Activated CD4-positive, CD25-positive, alpha-beta regulatory T cell treated with anti-CD3 and anti-CD28 coated beads, Interleukin-2, amount 50 U/mL, for 72 hours (primary cell): ENCODE results near the gene ADAP2.
"Not testable (repeated sequence)": the region's sequence is repeated elsewhere in the genome, so short reads cannot be mapped to it uniquely, and the experiment has no call there.

Source experiments
- DNase-seq: peaks from one replicate; pipeline ENCODE4 v3.0.0; 2021

The ADAP2 gene

GRCh38 chr17:30930495-30930894 lies 8.8 kb downstream of the ADAP2 start:
- no peak for DNase-seq

GRCh38 chr17:30931582-30931981 lies 9.8 kb downstream of the ADAP2 start:
- DNase-seq = not testable (repeated sequence)

- no peak for DNase-seq
These were observed 12.2 kb downstream of the ADAP2 start for GRCh38 chr17:30933966-30934365.

DNA sequence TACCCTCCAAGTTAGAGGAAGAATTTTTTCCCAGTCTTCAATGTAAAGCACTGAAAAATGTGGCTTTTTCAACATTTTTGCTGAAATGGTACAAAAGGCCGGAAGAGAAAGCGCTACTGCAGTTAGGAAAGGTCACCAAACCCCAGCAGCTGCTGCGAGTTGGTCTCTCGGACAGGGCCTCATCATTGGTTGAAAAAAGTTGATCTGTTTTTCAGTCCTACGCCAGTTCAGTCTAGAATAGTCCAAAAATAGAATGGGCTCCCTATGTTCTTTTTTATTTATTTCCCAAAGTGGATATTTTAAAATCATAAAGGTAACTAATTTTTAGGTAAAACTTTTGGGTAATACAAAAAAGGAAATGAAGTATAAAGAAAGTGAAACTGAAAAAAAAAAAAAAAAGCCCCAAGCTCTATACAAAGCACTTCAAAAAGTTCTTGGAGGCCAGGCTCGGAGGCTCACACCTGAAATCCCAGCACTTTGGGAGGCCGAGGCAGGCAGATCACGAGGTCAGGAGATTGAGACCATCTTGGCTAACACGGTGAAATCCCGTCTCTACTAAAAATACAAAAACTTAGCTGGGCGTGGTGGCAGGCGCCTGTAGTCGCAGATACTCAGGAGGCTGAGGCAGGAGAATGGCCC lies 17.4 kb downstream of the ADAP2 start:
- DNase-seq = peak; percentile 36

GRCh38 chr17:30942308-30943079 lies 20.7 kb downstream of the ADAP2 start:
- DNase-seq = no peak

GRCh38 chr17:30947796-30948195 lies 26.1 kb downstream of the ADAP2 start:
- DNase-seq = no peak

GRCh38 chr17:30950189-30950588 lies 28.4 kb downstream of the ADAP2 start:
- DNase-seq = no peak

GRCh38 chr17:30950669-30951399 lies 29.1 kb downstream of the ADAP2 start:
- no peak for DNase-seq

DNA sequence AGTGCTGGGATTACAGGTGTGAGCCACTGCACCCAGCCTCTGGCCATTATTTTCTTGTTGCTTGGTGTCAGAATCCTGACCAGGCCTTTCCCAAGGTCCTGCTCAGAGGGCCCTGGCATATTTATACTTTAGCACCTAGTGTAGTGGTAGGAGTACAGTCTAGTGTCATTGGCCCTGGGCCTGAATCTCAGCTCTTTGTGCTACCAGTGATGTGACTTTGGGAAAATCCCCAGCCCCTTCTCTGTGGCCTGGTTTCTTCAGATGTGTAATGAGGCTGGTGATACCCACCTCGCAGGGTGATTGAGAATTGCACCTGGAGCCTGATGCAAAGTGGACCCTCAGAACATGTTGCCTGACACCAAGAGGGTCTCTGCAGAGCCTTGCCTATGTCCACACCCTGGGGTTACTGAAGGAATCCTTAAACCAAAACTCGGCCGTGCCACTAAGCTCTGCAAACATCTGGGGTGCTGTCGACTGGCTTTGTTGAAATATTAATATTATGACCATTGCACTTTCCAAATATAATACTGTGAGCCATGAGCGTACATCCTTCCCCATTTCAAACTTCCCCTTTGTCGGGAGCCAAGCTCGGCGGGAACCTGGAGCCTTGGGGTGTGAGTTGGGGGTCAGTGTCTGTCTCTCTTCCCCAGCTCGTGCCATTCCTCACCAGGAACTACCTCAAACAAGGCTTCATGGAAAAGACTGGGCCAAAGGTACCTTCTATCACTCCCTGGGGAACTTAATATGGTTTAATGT lies 31.1 kb downstream of the ADAP2 start:
- DNase-seq = no peak

DNA sequence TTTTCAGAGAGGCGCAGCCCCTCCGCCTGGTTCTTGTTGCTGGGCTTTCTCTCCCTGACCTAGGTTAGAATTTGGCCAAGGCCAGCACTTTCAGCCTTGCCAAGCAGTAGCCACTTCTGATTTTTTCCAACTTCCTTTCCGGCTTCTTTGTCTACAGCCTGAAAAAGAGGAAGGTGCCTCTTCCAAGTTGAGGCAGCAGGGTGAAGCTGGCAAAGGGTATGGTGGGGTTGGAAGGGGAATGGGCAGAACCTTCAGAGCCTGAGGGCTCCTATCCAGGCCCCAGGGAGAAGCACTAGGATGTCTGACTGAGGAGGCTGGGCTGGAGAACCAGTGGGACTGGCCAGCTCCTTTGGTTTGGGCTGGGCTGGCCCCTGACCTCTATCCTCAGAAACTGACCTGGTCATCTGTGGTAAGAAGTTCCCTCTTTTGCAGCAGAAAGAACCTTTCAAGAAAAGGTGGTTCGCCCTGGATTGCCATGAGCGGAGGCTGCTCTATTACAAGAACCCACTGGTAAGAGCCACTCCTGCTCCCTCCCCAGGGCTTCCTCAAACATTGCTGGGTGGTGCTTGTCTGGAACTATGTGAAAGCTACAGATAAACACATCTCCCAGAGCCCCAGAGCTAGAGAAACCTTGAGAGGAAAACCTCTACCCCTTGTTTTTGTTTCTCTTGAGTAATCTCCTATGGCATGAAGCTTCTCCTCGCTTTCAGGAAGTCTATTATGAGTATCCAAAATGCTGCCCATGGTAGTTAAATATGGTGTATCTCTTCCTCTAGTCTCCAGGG lies 32.5 kb downstream of the ADAP2 start:
- DNase-seq = no peak

DNA sequence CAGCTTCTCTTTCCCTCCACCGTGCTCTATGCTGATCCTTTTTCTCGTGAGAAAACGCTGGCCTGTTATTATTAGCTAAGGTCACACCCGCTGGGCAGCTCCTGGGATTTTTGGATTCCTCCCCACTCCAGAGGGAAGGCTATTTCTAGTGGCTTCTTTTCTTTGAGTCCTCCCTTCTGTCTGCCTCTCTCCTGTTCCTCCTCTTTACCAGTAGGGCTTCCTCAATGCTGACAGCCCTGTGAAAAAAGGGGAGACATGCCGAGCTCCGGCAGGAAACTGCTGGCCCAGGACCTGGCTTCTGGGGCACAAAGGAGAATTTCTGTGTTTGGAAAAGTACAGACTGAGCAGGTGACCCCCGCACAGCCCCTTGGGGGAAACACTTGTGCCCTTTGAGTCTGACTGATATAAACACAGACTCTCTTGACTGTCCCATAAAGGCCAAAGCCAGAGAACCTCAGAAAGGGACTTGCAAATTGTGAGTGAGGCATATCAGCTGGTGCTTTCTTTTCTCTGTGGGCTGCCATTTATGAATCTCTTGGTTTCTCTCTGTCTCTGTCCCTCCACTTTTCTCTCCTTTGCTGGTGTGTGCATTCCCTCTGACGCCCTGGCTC lies 35.1 kb downstream of the ADAP2 start:
- DNase-seq = no peak

GRCh38 chr17:30957741-30958140 lies 36.0 kb downstream of the ADAP2 start:
- DNase-seq = no peak

- DNase-seq = no peak
These were observed 36.4 kb downstream of the ADAP2 start for GRCh38 chr17:30958187-30958586.

DNA sequence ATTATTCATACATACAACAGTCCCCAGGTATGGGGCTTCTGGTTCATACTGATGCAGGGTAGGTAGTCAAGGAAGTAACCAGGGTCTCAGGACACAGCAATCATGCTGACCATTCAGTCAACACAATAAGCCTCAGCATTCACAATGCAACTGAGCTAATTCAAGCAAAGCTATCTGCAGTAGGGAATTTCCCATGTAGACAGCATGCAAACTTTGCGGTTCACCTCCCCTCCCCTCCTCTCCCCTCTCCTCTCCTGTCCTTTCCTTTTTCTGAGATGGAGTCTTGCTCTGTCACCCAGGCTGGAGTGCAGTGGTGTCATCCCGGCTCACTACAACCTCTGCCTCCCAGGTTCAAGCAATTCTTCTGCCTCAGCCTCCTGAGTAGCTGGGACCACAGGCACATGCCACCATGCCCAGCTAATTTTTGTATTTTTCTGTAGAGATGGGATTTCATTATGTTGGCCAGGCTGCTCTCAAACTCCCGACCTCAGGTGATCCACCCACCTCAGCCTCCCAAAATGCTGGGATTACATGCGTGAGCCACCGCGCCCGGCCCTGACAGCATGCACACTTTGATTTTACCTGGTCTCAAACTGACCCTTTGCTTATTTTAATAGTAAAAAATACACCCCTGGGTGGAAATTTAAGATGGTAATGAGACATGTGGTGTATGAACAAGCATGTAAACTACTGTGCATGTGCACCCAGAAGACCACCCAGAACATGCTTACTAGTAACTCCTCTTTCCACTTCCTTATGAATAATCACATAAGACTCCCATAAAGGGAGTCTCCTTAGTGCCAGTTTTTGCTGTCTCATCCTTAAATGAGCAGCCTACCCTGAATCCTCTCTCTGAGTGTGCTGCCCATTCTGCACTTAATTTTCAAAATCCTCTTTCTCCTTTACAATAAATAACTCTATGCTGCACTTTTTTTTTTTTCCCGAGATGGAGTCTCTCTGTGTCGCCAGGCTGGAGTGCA lies 39.8 kb downstream of the ADAP2 start:
- no peak for DNase-seq

GRCh38 chr17:30964312-30964711 lies 42.6 kb downstream of the ADAP2 start:
- not testable (repeated sequence) for DNase-seq

GRCh38 chr17:30964876-30965275 lies 43.1 kb downstream of the ADAP2 start:
- DNase-seq = no peak

DNA sequence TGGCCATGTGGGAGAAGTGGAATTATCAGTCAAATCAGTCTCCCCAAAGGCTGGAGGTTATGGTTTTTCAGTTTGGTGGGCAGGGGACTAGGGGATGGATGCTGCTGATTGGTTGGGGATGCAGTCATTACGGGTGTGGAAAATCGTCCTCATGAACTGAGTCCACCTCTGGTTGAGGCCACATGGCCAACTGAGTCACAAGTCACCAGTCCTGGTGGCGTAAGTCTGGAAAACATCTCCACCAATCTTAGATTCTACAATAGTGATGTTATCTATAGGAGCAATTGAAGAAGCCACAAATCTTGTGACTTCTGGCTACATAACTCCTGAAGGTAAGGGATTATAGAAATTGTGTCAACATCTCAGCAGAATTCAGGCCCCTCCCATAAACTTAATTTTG lies 43.9 kb downstream of the ADAP2 start:
- no peak for DNase-seq

DNA sequence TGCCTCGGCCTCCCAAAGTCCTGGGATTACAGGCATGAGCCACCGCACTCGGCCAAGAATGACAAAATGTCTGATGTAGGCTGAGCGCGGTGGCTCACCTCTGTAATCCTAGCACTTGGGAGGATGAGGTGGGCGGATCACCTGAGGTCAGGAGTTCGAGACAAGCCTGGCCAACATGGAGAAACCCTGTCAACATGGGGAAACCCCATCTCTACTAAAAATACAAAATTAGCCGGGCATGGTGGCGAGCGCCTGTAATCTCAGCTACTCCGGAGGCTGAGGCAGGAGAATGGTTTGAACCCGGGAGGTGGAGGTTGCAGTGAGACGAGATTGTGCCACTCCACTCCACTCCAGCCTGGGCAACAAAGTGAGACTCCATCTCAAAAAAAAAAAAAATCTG lies 46.2 kb downstream of the ADAP2 start:
- DNase-seq = not testable (repeated sequence)

DNA sequence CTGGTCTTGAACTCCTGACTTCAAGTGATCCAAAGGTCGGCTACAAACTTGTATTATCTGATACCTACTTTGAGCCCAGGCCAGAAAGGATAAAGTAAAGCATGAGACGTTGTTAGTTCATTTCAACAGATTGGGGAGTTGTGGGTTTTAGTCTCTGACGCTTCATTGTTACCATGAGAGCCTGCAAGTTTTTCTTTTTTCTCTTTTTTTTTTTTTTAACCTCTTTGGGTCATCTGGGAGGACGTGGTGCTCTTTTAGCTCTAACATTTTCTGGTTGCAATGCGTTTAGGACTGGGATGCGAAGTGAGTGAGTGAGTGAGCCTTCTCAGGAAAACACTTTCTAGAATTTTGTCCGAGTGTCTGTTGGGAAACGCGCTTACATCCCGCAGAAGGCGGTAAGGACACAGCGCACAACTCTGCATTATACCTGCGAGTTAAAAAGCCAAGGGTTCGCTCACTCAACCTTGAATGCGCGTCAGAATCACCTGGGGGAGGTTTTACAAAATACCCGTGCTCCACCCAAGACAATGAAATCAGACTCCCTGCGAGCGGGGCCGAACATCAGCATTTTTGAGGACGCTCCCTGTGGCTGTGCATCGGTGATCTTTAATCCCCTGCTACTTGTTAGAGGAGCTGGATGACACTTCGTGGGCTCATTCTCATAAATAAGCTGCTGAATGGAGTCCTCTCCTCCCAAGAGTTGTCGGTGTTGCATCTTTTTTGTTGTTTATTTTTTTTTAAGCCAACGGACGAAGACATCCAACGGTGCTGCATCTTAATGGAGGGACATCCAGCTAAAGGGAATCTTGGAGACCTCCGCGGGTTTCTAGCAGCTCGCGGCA lies 48.5 kb downstream of the ADAP2 start:
- DNase-seq = no peak
